Liver (tissue), 9 donors: Measurements from ENCODE around the gene ENTPD7. TPM values are rescaled to one million over a fixed set of nuclear protein-coding genes. Genes with fewer than 3 reads are reported as not detected.

ENCODE experiments used
- DNase-seq: peaks from one replicate; pipeline ENCODE4 v3.0.0-alpha.2; 2017; ENCODE audit warnings: low spot score
- H3K27ac ChIP-seq, 2 donors: one replicate each; pipeline ENCODE4 v1.7.0; 2013; ENCODE audit warnings: inconsistent platforms in 2 of 2, low read length in 2 of 2, control low read depth in 1 of 2, low read depth in 1 of 2, mild to moderate bottlenecking in 1 of 2
- H3K27me3 ChIP-seq, 4 donors: one replicate each; pipeline versions ENCODE4 v1.6.1 to v1.7.0; 2013; ENCODE audit warnings: low read length in 3 of 4, inconsistent platforms in 1 of 4, mild to moderate bottlenecking in 1 of 4, moderate library complexity in 1 of 4; ENCODE audit not compliant: control insufficient read depth in 4 of 4, insufficient read depth in 4 of 4
- H3K36me3 ChIP-seq, 4 donors: one replicate each; pipeline versions ENCODE4 v1.6.1 to v1.7.0; 2013; ENCODE audit warnings: low read length in 3 of 4, mild to moderate bottlenecking in 3 of 4, low read depth in 1 of 4, moderate library complexity in 1 of 4; ENCODE audit not compliant: control insufficient read depth in 4 of 4, insufficient read depth in 3 of 4
- H3K4me1 ChIP-seq, 4 donors: one replicate each; pipeline versions ENCODE4 v1.6.1 to v1.7.0; 2013; ENCODE audit warnings: low read length in 3 of 4, mild to moderate bottlenecking in 3 of 4, moderate library complexity in 1 of 4; ENCODE audit not compliant: control insufficient read depth in 4 of 4, insufficient read depth in 4 of 4
- H3K4me3 ChIP-seq, 3 donors: one replicate each; pipeline versions ENCODE4 v1.6.1 to v1.7.0; 2013; ENCODE audit warnings: low read length in 3 of 3, control low read depth in 1 of 3, low read depth in 1 of 3, mild to moderate bottlenecking in 1 of 3
- H3K9ac ChIP-seq, 2 donors: one replicate each; pipeline ENCODE4 v1.7.0; 2013; ENCODE audit warnings: low read length in 2 of 2, mild to moderate bottlenecking in 2 of 2, moderate library complexity in 2 of 2, control low read depth in 1 of 2, low read depth in 1 of 2
- H3K9me3 ChIP-seq, 4 donors: one replicate each; pipeline versions ENCODE4 v1.6.1 to v1.7.0; 2013; ENCODE audit warnings: low read length in 3 of 4; ENCODE audit not compliant: control insufficient read depth in 4 of 4
- ATF3 ChIP-seq: IDR thresholded peaks from 2 replicates; pipeline ENCODE4 v1.6.1; 2016; ENCODE audit warnings: antibody characterized with exemption
- CTCF ChIP-seq: fragments of 150-350 bp; IDR thresholded peaks from 2 replicates; pipeline ENCODE4 v1.5.1; 2017; ENCODE audit warnings: improper control_type of control experiment, low read depth, low read length; ENCODE audit not compliant: missing input control
- FOXA1 ChIP-seq: IDR thresholded peaks from 2 replicates; pipeline ENCODE4 v1.6.1; 2016; ENCODE audit warnings: antibody characterized with exemption
- FOXA2 ChIP-seq: IDR thresholded peaks from 2 replicates; pipeline ENCODE4 v1.6.1; 2016; ENCODE audit warnings: antibody characterized with exemption
- GABPA ChIP-seq, 2 donors: IDR thresholded peaks in 1 of 2; conservative IDR thresholded peaks in 1 of 2; 2 replicates each; pipeline ENCODE4 v1.6.1; 2016; ENCODE audit warnings: antibody characterized with exemption in 2 of 2, mild to moderate bottlenecking in 1 of 2, moderate library complexity in 1 of 2
- HNF4A ChIP-seq, 2 donors: conservative IDR thresholded peaks; 2 replicates each; pipeline ENCODE4 v1.6.1; 2016; ENCODE audit warnings: antibody characterized with exemption in 2 of 2, mild to moderate bottlenecking in 2 of 2
- HNF4G ChIP-seq: IDR thresholded peaks from 2 replicates; pipeline ENCODE4 v1.6.1; 2016; ENCODE audit warnings: antibody characterized with exemption
- JUND ChIP-seq, 2 donors: IDR thresholded peaks; 2 replicates each; pipeline ENCODE4 v1.6.1; 2016; ENCODE audit warnings: antibody characterized with exemption in 2 of 2
- MAX ChIP-seq: IDR thresholded peaks from 2 replicates; pipeline ENCODE4 v1.6.1; 2016; ENCODE audit warnings: antibody characterized with exemption
- RAD21 ChIP-seq, 2 donors: IDR thresholded peaks; 2 replicates each; pipeline ENCODE4 v1.6.1; 2016; ENCODE audit warnings: antibody characterized with exemption in 2 of 2, mild to moderate bottlenecking in 2 of 2
- REST ChIP-seq: IDR thresholded peaks from 2 replicates; pipeline ENCODE4 v1.6.1; 2016; ENCODE audit warnings: antibody characterized with exemption, mild to moderate bottlenecking
- RXRA ChIP-seq, 2 donors: IDR thresholded peaks; 2 replicates each; pipeline ENCODE4 v1.6.1; 2017 to 2018; ENCODE audit warnings: antibody characterized with exemption in 2 of 2, mild to moderate bottlenecking in 1 of 2
- SP1 ChIP-seq: IDR thresholded peaks from 2 replicates; pipeline ENCODE4 v1.6.1; 2018; ENCODE audit warnings: antibody characterized with exemption, mild to moderate bottlenecking
- TAF1 ChIP-seq: conservative IDR thresholded peaks from 2 replicates; pipeline ENCODE4 v1.6.1; 2016; ENCODE audit warnings: antibody characterized with exemption, mild to moderate bottlenecking
- YY1 ChIP-seq: IDR thresholded peaks from 2 replicates; pipeline ENCODE4 v1.6.1; 2016; ENCODE audit warnings: antibody characterized with exemption, mild to moderate bottlenecking
- ZBTB33 ChIP-seq: IDR thresholded peaks from 2 replicates; pipeline ENCODE4 v1.6.1; 2016; ENCODE audit warnings: antibody characterized with exemption
- WGBS: extraction: QIAGEN DNeasy Blood & Tissue Kit; methylation state at CpG from one replicate; pipeline ENCODE4 v1.1.7; 2013; 5-methylcytosine and 5-hydroxymethylcytosine counted together
- polyA plus RNA-seq, 2 donors: library from polyadenylated mRNA; stranded (reverse) in 1 of 2; unstranded in 1 of 2; fragments of 200-250 nt in 1 of 2; fragments of >200 nt in 1 of 2; fragmentation: Nextera tagmentation in 1 of 2; extraction: Ambion mirVana in 1 of 2; gene quantifications; one replicate each; pipeline versions ENCODE4 v1.2.1 to v1.2.3, GENCODE V29; 2013 to 2015
- total RNA-seq, 2 donors: library from RNA; depleted of rRNA; stranded (reverse); fragments of >200 nt; gene quantifications; one replicate each; pipeline ENCODE4 v1.2.3, GENCODE V29; 2014
- donor health status: healthy.
- donor health status: healthy.
- donor health status: healthy.
- donor health status: healthy.
- donor health status: healthy.

ENTPD7 gene
- total and polyA plus RNA-seq, 4 donors: 2.0 to 27.2 (median 12.1) TPM

- H3K9me3 ChIP-seq: no peaks in the 10 kb centered on the region
- H3K36me3 ChIP-seq: peaks cover 0 to 18% (median 11%) of the 10 kb centered on the region in 4 donors
- H3K27me3 ChIP-seq: no peaks in the 10 kb centered on the region
- no peak overlapping the region for H3K9ac ChIP-seq
- DNase-seq: no peak
- H3K27ac ChIP-seq: no peak overlapping the region
- no peak for TF ChIP-seq YY1
- TF ChIP-seq HNF4A (conservative IDR thresholded peaks at IDR 0.05): peak; percentile 13 to 22
- H3K4me1 ChIP-seq: peaks cover 3 to 11% (median 9%) of the 10 kb centered on the region in 4 donors
- H3K4me3 ChIP-seq: no peak overlapping the region
These were observed 17.1 kb downstream of the ENTPD7 start for GRCh38 chr10:99676426-99676825.

- peaks cover 0 to 18% (median 11%) of the 10 kb centered on the region in 4 donors for H3K36me3 ChIP-seq
- no peak for DNase-seq
- WGBS: 92% methylated on average over 3 of the region's 3 CpGs
- TF ChIP-seq ZBTB33 (no peak), FOXA1 (no peak), SP1 (no peak), HNF4G (no peak), JUND (IDR thresholded peaks at IDR 0.05) (no peak), TAF1 (no peak), ATF3 (no peak), RXRA (IDR thresholded peaks at IDR 0.05) (no peak), RAD21 (IDR thresholded peaks at IDR 0.05) (no peak), GABPA (IDR thresholded peaks at IDR 0.05 in 1 of 2, conservative IDR thresholded peaks at IDR 0.05 in 1 of 2) (no peak), MAX (no peak), FOXA2 (no peak), REST (no peak), CTCF (no peak)
- no peaks in the 10 kb centered on the region for H3K27me3 ChIP-seq
- no peak overlapping the region for H3K9ac ChIP-seq
- no peak overlapping the region for H3K27ac ChIP-seq
- peaks cover 3 to 12% (median 9%) of the 10 kb centered on the region in 4 donors for H3K4me1 ChIP-seq
- H3K9me3 ChIP-seq: no peaks in the 10 kb centered on the region
- H3K4me3 ChIP-seq: no peak overlapping the region
These were observed 17.6 kb downstream of the ENTPD7 start for GRCh38 chr10:99676895-99677294.
